ENCODE data around the gene OTUD3.
"Not testable (repeated sequence)": the region's sequence is repeated elsewhere in the genome, so short reads cannot be mapped to it uniquely, and the experiment has no call there.

The OTUD3 gene

GRCh38 chr1:19869453-19869852 is 12.7 kb upstream of the OTUD3 start:
- DNase-seq: not testable (repeated sequence)

- no peak for DNase-seq
These were observed 12.3 kb upstream of the OTUD3 start for GRCh38 chr1:19869929-19870328.

DNA sequence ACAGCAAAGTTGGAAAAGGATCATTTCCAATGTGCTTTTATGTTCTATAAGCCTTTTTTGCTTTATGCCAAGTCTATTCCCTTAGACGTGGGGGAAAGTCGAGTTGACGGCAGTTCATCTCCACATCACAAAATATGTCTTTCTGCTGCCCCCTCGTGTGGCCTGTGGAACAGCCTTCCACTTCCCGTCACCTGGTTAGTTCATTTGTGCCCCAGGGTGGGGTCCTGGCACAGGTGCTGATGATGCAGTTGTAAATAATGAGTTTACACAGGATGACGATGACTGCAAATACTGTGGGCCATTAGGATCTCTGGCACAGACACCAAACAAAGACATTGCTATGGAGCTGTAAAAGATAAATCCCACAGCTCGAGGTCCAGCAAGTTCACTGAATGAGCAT is 10.0 kb upstream of the OTUD3 start:
- no peak for DNase-seq

- DNase-seq: no peak
These were observed 4.9 kb upstream of the OTUD3 start for GRCh38 chr1:19877181-19877750.

- no peak for DNase-seq
These were observed 4.2 kb upstream of the OTUD3 start for GRCh38 chr1:19877821-19878636.

DNA sequence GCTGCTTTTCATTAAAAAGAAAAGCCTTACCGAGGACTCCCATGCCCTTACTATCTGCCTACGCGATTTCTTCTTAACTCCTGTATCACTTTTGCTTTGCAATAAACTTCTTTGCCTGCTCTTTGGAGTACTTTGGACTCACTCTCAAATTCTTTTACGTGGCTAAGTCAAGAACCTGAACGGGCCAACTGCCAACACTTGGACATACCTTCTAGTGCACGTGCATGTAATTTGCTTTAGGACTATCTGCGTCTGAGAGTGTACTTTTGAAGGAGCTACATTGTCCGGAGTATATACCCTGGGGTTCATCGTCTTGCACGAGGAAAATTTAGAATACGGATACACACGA is 3.6 kb upstream of the OTUD3 start:
- DNase-seq: no peak

- DNase-seq: no peak
These were observed 3.0 kb upstream of the OTUD3 start for GRCh38 chr1:19879227-19879626.

GRCh38 chr1:19879661-19880060 is 2.5 kb upstream of the OTUD3 start:
- no peak for DNase-seq

GRCh38 chr1:19880841-19881240 is 1.4 kb upstream of the OTUD3 start:
- DNase-seq: not testable (repeated sequence)

DNA sequence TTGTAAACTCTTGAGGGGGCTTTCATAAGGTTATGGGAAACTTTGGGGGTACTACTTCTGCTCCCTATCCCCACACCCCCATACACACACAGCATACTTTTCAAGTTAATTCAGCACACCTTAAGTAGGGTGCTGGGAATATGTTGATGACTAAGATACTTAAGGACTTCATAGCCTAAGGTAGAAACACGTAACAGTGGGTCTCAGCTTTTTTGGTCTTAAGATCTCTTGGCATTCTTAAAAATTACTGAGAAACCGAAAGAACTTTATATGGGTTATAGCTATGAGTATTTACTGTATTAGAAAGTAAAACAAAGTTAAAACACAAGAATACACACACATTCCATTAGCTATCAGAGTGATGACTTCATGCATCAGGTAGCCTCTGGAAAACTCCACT is 2.1 kb downstream of the OTUD3 start:
- DNase-seq: no peak

DNA sequence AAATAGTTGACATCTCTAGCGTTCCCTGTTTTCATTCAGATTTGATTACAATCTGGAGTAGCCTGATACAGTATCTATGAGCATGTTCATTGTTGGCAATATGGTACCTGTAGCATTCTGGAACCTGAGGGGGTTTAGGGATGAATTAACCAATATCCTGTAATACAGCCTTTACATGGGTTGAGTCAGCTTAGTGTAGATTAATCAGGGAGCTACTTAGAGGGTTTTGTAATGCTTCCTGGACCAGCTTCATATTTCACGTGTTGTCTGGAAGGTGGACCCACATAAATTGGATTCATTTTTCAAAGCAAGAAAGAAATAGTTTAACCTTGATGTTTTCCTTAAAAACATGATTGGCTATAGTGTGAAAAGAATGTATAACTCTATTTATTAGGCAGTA is 3.6 kb downstream of the OTUD3 start:
- DNase-seq: no peak

DNA sequence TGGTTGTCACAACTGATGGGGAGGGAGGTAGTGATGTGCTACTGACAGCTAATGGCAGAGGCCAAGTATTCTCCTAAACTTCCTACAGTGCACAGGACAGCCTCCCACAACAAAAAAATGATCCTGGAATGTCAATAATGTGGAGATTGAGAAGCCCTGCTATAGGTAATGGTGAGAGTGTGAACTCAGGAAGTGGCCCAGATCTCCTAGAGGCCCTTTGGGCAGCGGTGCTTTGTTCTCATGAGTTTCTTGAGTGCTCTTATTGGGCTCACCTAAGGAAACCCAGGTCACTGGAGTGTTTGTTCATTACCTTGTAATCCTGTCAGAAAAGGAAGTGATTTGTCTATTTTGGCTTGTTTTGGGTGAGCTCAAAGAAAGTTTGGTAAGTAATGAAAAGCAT is 5.9 kb downstream of the OTUD3 start:
- no peak for DNase-seq

DNA sequence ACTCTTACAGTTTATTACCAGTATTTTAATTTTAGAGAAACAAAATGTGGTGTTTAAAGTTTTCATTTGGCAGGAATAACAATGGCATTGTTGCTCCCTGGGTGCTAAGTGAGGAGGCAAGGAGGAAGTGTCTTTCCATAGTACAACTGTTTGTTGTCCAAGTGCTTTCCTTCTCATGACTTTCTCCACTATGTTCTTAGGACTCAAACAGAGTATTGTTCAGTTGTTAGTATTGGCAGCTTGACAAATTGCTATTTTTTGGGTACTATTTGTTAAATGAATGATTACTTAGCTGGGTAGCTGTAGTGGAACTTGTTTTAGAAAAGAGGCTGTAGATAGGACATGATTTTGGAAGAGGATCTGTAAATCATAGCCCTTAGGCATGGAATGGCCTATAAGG is 7.5 kb downstream of the OTUD3 start:
- no peak for DNase-seq

DNA sequence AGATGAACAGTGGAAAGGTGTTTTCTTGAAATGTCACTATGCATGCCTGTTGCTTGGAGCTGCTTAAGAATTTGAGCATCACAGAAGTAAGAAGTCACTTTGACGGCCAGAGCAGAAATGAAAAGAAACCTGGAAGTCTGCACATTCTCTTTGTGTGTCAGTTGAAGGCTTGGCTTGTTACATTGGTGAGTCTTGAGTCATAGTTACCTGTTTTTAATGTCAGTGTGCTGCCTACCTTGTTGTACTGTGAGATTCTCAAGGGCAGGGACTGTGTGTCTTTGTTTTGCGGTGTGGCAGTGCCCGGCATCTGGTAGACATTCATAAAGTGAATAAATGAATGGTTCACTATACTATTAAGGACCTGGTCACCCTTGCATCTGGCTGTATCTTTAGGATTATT is 9.9 kb downstream of the OTUD3 start:
- DNase-seq: no peak

DNA sequence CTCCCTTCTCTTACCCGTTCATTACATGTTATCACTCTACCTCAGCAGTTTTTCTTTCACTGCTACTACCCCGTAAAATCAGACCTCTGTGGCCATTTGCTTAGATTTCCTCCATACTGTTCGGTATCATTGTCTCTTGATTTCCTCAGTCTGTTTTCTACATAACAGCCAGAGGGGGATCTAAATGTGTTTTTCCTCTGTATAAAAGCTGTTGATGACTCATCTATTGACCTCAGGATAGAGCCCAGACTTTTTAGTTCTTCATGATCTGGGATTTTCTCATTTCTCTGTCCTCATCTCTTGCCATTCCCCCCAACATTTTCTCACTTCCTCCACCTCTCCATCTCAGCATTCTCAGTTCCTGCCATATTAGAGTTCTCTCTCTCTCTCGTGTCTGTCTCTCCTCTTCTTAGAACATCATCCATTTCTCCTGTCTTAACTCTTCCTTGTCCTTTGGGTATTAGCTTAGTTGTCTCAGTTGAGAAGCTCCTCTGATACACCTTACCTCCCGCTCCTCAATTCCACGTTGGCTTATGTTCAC is 10.5 kb downstream of the OTUD3 start:
- no peak for DNase-seq

GRCh38 chr1:19893687-19894086 is 11.5 kb downstream of the OTUD3 start:
- no peak for DNase-seq

DNA sequence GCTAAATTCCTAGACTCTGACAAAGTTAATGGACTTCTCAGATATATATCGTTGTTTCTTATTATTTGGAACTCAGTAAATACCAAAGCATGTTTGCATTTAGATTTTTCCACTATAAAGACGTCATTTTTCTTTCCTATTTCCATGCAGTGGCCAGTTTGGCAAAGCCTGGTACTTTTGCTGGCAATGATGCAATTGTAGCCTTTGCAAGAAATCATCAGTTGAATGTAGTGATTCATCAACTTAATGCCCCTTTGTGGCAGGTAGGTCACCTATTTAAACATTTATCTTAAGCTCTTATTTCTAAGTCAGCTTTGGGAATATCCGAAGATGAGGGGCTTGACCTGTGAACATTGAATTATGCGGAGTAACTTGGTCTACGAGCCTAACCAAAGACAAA is 12.0 kb downstream of the OTUD3 start:
- no peak for DNase-seq

GRCh38 chr1:19901653-19902052 is 19.5 kb downstream of the OTUD3 start:
- no peak for DNase-seq

- DNase-seq: no peak
These were observed 21.4 kb downstream of the OTUD3 start for GRCh38 chr1:19903621-19904020.

DNA sequence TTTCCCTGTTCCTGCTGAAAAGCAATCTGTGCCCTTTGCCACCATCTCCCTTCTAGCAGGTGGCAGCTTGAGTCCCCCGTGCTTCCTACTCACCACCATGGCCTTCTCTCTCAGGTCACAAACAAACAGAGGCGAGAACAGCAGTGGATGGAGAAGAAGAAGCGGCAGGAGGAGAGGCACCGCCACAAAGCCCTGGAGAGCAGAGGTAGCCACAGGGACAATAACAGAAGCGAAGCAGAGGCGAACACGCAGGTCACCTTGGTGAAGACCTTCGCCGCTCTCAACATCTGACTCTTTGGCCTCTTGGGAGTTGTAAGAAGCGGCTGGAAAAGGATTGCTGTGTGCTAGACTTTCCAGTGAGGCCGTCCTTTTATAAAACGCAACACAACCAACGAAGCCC is 25.3 kb downstream of the OTUD3 start:
- no peak for DNase-seq

DNA sequence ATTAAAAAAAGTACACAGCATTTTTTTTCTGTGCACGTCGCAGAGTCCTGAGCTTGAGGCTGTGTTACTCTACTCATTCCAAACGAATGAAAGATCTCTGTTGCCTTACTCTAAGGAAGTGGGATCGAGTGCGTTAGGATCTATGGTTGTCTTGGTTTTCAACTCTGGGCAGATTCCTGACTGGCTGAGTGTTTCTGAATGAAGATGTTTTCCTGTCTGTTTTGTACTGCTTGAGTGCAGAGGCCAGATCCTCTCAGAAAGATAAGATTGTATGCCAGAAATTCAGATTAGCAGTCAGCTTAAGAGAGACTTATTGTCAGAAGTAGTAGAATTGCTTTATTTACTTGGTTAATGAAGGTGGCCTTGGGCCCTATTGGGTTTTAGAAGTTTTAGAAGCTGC is 27.2 kb downstream of the OTUD3 start:
- no peak for DNase-seq

DNA sequence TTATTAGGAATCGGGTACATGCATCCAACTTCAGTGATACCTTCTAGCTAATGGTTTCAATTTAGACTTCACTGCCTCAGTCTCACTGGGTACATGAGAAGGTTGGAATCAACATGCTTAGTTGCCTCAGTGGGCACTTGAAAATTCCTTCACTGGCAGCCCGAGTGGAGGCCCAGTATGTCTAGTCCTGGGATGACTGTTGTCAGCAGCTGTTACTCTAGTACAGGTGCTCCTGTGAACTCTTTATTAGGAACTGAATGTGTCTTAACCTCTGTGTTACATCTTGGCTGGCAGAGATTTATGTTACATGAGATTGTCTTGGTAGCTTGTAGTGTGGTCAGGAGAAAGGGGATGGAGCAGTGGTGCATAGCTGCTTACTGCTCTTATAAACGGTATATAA is 27.8 kb downstream of the OTUD3 start:
- no peak for DNase-seq

DNA sequence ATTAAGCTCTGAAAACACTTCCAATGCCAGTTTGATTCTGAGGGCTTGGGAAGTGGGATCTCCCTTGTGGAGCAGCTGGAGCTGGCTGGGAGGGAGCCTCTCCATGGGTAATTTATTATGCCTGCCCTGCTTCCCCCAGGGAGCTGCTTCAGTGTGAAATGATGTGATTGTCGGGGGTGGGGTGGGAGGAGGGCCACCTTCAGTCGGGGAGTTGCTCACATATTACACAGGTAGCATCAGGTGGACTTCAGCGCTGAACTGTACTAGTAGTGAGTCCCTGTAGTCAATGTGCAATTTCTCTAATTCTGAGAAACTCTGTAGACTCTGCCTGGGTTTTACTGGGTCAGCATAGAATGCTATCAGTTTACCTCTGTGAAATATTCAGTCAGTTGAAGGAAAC is 28.5 kb downstream of the OTUD3 start:
- no peak for DNase-seq

DNA sequence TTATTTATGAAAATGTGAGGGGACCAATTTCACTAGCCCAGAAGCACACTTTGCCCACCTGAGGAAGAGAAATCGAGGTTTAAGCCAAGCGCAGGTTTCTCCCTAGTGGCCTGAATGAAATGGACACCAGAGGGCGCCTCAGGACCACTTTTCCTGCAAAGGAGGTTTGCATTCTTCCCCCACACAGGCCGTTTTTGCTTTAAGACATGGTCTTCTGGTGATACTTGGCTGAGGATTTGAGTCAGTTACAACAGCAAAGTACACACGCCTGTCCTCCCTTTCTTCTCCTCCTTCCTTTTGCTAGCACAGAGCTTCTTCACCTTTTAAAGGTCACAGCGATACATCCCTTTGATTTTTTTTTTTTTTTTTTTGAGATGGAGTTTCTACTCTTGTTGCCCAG is 35.9 kb downstream of the OTUD3 start:
- DNase-seq: peak; percentile 73
